ENCODE results near the gene OR7C1. TPM values are rescaled to one million over a fixed set of nuclear protein-coding genes. Genes with fewer than 3 reads are reported as not detected.

Gene OR7C1
- total RNA-seq, 4 donors from 2014 or later = under 0.01 TPM; not detected in 3

- TF ChIP-seq CTCF (IDR thresholded peaks at IDR 0.05) = no peak
- TF ChIP-seq EP300 (IDR thresholded peaks at IDR 0.05; ENCODE audit: low read depth) = no peak
- no peak for TF ChIP-seq POLR2AphosphoS5 (IDR thresholded peaks at IDR 0.05)
- no peak for TF ChIP-seq POLR2A (IDR thresholded peaks at IDR 0.05)
- no peaks in the 10 kb centered on the region for H3K4me1 ChIP-seq
- H3K27ac ChIP-seq = no peak overlapping the region
- no peaks in the 10 kb centered on the region for H3K9me3 ChIP-seq
- DNase-seq = no peak
- no peak overlapping the region for H3K4me3 ChIP-seq
- intact Hi-C loops (cut with DNase I; ENCODE audit: low total_unique reads) = no loop called here
- in situ Hi-C loops (cut with MboI; ENCODE audit: low pct_ligation_motif_present in 1 of 4, low pct_unique_long_range_greater_than_20kb in 1 of 4, low sequenced_read_pairs in 3 of 4) = loop anchor here in 1 of 4 donors (10.0 kb wide), 1 partner anchor 369 kb away; no protein-coding TSS in a partner anchor
- WGBS, 2 donors (ENCODE audit: low coverage in 1 of 2) = 50 to 75% methylated on average over 1 to 4 of the region's 4 CpGs
- no peaks in the 10 kb centered on the region for H3K27me3 ChIP-seq
- H3K36me3 ChIP-seq = no peaks in the 10 kb centered on the region
These were observed 71.4 kb downstream of the OR7C1 start for GRCh38 chr19:14763497-14764145.

GRCh38 chr19:14762111-14762510, 72.9 kb downstream of the OR7C1 start:
- H3K27ac ChIP-seq = no peak overlapping the region
- H3K36me3 ChIP-seq = no peaks in the 10 kb centered on the region
- WGBS, 2 donors (ENCODE audit: low coverage in 1 of 2) = 80 to 88% methylated on average over 2 of the region's 2 CpGs
- H3K27me3 ChIP-seq = no peaks in the 10 kb centered on the region
- intact Hi-C loops (cut with DNase I; ENCODE audit: low total_unique reads) = no loop called here
- H3K9me3 ChIP-seq = no peaks in the 10 kb centered on the region
- in situ Hi-C loops (cut with MboI; ENCODE audit: low pct_ligation_motif_present in 1 of 4, low pct_unique_long_range_greater_than_20kb in 1 of 4, low sequenced_read_pairs in 3 of 4) = loop anchor here in 1 of 4 donors (10.0 kb wide), 1 partner anchor 367 kb away; no protein-coding TSS in a partner anchor
- no peak for DNase-seq
- no peaks in the 10 kb centered on the region for H3K4me1 ChIP-seq
- no peak for TF ChIP-seq EP300 (IDR thresholded peaks at IDR 0.05; ENCODE audit: low read depth)
- TF ChIP-seq CTCF (IDR thresholded peaks at IDR 0.05) = no peak
- TF ChIP-seq POLR2A (IDR thresholded peaks at IDR 0.05) = no peak
- TF ChIP-seq POLR2AphosphoS5 (IDR thresholded peaks at IDR 0.05) = no peak
- no peak overlapping the region for H3K4me3 ChIP-seq

GRCh38 chr19:14761607-14762006, 73.4 kb downstream of the OR7C1 start:
- TF ChIP-seq CTCF (IDR thresholded peaks at IDR 0.05) (no peak), EP300 (IDR thresholded peaks at IDR 0.05; ENCODE audit: low read depth) (no peak), POLR2AphosphoS5 (IDR thresholded peaks at IDR 0.05) (no peak), POLR2A (IDR thresholded peaks at IDR 0.05) (no peak)

GRCh38 chr19:14758816-14759215, 76.2 kb downstream of the OR7C1 start:
- Histone ChIP-seq H3K27ac (no peak overlapping the region), H3K9me3 (no peaks in the 10 kb centered on the region), H3K4me3 (no peak overlapping the region), H3K4me1 (no peaks in the 10 kb centered on the region), H3K27me3 (no peaks in the 10 kb centered on the region), H3K36me3 (no peaks in the 10 kb centered on the region)
- intact Hi-C loops (cut with DNase I; ENCODE audit: low total_unique reads) = no loop called here
- DNase-seq = no peak
- WGBS, 2 donors (ENCODE audit: low coverage in 1 of 2) = 33 to 40% methylated on average over 10 to 16 of the region's 16 CpGs
- TF ChIP-seq EP300 (IDR thresholded peaks at IDR 0.05; ENCODE audit: low read depth) = no peak
- no peak for TF ChIP-seq POLR2AphosphoS5 (IDR thresholded peaks at IDR 0.05)
- TF ChIP-seq POLR2A (IDR thresholded peaks at IDR 0.05) = no peak
- TF ChIP-seq CTCF (IDR thresholded peaks at IDR 0.05) = no peak
- in situ Hi-C loops (cut with MboI; ENCODE audit: low pct_ligation_motif_present in 1 of 4, low pct_unique_long_range_greater_than_20kb in 1 of 4, low sequenced_read_pairs in 3 of 4) = no loop called here

More at GRCh38 chr19:14761607-14762006, 73.4 kb downstream of the OR7C1 start:
- 59 to 62% methylated on average over 4 to 5 of the region's 5 CpGs for WGBS, 2 donors (ENCODE audit: low coverage in 1 of 2)
- Histone ChIP-seq H3K36me3 (no peaks in the 10 kb centered on the region), H3K27ac (no peak overlapping the region), H3K4me3 (no peak overlapping the region), H3K9me3 (no peaks in the 10 kb centered on the region), H3K27me3 (no peaks in the 10 kb centered on the region), H3K4me1 (no peaks in the 10 kb centered on the region)
- in situ Hi-C loops (cut with MboI; ENCODE audit: low pct_ligation_motif_present in 1 of 4, low pct_unique_long_range_greater_than_20kb in 1 of 4, low sequenced_read_pairs in 3 of 4) = loop anchor here in 1 of 4 donors (10.0 kb wide), 1 partner anchor 367 kb away; no protein-coding TSS in a partner anchor
- intact Hi-C loops (cut with DNase I; ENCODE audit: low total_unique reads) = no loop called here
- no peak for DNase-seq
